ENCODE data around the gene HNF4A.
A peak's percentile ranks its signal among the peaks of the same experiment; 100 is the strongest.
"Not testable (repeated sequence)": the region's sequence is repeated elsewhere in the genome, so short reads cannot be mapped to it uniquely, and the experiment has no call there.

Gene HNF4A

DNA sequence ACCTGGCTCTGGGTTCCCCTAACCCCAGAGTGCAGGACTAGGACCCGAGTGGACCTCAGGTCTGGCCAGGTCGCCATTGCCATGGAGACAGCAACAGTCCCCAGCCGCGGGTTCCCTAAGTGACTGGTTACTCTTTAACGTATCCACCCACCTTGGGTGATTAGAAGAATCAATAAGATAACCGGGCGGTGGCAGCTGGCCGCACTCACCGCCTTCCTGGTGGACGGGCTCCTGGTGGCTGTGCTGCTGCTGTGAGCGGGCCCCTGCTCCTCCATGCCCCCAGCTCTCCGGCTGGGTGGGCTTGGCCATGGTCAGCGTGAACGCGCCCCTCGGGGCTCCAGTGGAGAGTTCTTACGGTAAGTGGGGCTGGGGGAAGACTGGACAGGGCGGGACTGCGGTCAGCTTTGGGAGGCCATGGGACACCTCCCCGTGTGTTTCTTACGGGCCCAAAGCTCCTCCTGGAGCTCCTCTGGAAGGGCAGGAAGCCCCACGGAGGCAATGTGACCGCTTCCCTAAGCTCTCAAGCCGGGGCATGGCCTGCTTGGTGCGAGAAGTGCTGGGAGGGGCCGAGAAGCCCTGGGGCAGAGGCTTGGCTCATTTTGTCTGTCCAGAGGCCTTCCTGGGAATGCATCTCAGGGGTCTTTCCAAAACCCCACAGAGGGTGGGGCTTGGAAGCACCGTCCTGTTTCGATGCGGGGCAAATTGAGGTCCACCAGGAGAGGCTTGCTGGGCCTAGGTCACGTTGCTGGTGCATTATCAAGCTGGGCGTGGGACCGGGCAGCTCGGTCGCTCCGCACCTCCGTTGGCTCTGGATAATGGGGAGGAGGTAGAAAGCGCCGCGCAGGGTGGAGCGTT, at the start of gene HNF4A:
TSS of gene HNF4A (plus strand) at position 202 of the 855 bp plus-strand sequence. CDS start at position 308, 106 bp downstream.
- no peak for DNase-seq

- no peak for DNase-seq
These were observed 48.6 kb upstream of the HNF4A start for GRCh38 chr20:44306927-44307326.

- no peak for DNase-seq
These were observed 45.5 kb upstream of the HNF4A start for GRCh38 chr20:44309763-44310663.

DNA sequence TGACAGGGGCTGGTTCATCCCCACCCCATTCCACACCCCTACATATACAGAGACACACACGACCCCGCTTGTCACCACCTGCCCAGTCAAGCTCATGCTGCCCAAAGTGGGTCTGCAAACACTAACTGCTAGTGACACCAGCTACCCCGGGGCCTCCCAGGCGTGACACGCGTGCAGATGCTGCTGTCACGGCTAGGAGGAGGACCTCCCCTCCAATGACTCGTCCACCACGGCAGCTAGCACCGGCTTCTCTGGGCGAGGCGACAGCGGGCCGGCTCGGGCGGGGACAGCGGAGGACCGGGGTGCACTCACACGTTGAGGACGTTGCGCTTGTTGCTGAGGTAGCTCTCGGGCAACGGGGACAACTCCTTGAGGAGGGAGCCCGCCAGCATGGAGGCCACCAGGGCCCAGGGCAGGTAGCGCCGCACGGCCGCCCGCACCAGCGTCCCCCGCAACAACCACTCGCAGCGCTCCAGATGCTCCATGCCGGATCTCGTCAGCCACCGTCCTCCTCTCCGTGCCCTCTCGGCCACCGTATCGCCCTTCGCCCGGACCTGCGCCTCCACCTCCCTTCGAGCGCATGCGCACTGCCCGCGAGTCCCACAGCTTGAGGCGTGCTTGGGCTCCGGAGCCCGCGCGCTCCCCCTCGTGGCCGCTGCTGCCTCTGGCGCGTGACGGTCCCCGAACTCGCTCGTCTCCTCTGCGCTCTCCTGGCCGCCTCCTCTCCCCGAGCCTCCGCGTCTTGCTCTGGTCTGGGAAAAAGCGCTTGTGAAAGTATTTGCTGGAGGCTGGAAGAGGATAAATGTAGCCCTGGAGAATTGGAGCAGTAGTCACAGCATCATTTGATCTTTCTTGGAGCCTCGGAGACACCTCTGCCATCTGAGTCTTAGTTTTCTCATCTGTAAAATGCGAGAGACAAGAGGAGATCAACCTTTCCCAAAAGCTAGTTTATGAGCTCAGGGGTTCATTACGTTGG, 44.5 kb upstream of the HNF4A start, which contains the start of gene FITM2:
TSS of gene FITM2 (minus strand) at position 539 of the 976 bp plus-strand sequence. CDS start at position 485, 54 bp downstream.
- peak; percentile 77 for DNase-seq

- no peak for DNase-seq
These were observed 40.6 kb upstream of the HNF4A start for GRCh38 chr20:44314870-44315269.

DNA sequence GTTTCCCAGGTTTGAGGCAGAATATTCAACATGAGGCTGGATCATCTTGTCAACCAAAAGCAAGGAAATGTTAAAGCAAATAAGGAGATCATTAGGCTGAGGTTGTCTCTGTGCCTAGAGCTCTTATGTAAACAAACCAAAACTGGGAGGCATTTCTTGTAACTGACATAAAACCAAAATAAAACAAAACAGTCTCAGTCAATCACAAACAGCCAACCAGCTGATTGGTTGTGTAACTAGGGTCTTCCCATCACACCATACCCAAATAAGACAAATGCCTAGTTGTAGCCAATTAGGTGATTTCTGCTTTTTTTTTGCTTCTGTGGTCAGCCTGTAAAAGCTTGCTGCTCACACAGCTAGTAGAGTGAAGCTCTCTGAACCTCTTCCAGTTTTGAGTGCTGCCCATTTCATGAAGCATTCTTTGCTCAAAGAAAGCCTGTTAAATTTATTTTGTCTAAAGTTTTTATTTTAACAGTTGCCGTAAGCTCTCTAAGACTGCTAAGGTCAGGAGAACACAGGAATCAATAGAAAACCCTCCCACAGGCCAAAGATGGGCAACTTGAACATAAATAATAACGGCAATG, 35.6 kb upstream of the HNF4A start:
- DNase-seq, result no peak

DNA sequence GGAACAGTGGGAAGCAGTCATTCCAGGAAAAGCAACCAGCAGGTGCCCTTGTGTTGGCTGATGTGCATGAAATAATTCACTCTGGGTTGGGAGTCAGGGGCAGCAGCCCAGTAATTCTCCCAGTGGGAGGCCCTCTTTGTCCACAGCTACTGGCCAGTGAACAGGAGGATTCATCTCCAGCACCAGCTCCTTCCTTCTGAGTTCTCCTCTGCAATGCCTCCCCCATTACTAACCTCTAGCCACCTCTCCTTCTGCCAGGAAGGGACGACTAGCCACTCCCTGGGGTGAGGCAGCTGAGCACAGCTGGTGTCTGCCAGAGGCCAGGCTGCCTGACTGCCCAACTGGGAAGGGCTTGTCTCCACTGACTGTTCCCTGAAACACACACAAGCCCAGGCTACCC, 31.2 kb upstream of the HNF4A start:
- no peak for DNase-seq

- no peak for DNase-seq
These were observed 28.9 kb upstream of the HNF4A start for GRCh38 chr20:44326391-44327159.

DNA sequence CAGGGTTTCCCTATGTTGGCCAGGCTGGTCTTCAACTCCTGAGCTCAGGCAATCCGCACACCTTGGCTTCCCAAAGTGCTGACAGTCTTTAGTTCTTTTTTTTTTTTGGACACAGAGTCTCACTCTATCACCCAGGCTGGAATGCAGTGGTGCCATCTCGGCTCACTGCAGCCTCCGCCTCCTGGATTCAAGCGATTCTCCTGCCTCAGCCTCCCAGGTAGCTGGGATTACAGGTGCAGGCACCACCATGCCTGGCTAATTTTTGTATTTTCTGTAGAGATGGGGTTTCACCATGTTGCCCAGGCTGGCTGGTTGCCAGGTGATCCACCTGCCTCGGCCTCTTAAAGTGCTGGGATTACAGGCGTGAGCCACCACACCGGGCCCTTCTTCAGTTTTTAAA, 27.8 kb upstream of the HNF4A start:
- not testable (repeated sequence) for DNase-seq

GRCh38 chr20:44328428-44328827, 27.1 kb upstream of the HNF4A start:
- DNase-seq, result no peak

DNA sequence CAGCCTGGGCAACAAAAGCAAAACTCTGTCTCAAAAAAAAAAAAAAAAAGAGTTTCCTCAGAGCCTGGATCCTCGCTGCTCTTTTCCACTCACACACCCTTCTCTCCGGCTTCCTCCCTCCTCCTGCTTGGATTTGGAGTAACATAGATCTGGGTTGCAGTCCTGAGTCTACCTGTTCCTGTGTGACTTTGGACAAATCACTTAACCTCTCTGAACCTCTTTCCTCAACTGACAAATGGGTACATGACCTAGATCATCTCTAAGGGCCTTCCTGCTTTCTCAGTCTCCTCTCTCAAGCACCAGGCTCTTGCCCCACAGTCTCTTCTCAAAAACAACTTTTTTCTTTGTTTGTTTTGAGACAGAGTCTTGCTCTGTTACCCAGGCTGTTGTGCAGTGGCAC, 24.3 kb upstream of the HNF4A start:
- DNase-seq, result no peak

- DNase-seq, result no peak
These were observed 21.2 kb upstream of the HNF4A start for GRCh38 chr20:44334306-44334705.

GRCh38 chr20:44334709-44335108, 20.8 kb upstream of the HNF4A start:
- no peak for DNase-seq

DNA sequence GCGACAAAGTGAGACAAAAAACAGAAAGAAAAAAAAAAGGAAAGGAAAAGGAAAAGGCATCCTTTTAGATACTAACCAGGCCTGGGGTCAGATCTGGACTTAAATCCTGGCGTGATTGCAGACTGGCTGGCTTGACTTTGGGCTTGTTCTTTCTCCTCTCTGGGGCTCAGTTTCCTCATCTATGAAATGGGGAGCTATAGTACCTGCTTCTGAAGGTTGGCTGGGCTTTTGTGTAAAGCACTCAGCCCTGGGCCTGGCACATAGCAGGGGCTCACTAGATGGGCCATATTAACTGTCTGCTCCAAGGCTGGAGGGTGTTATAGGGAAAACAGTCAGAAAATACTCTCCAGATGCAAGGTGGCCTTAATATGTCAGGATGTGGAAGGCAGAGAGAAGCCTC, 19.8 kb upstream of the HNF4A start:
- no peak for DNase-seq

DNA sequence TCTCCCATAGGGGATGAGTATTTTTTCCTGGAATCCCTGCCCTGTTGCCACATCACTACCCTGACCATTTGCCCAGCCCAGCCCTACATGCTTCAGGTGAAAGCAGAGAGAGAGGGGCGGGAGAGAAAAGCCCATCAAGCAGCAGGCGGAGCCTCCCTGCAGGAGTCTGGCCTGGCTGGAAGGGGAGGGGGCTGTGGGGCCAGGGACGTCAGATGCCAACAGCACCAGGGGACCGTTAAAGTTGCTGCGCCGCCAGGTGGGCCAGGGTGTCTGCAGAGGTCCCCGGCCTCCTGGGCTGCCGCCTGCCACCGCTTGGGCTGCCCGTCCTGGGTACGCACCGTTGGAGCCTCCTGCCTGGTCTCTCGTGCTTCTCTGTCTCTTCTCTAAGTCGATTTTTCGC, 19.4 kb upstream of the HNF4A start:
- DNase-seq, result no peak

DNA sequence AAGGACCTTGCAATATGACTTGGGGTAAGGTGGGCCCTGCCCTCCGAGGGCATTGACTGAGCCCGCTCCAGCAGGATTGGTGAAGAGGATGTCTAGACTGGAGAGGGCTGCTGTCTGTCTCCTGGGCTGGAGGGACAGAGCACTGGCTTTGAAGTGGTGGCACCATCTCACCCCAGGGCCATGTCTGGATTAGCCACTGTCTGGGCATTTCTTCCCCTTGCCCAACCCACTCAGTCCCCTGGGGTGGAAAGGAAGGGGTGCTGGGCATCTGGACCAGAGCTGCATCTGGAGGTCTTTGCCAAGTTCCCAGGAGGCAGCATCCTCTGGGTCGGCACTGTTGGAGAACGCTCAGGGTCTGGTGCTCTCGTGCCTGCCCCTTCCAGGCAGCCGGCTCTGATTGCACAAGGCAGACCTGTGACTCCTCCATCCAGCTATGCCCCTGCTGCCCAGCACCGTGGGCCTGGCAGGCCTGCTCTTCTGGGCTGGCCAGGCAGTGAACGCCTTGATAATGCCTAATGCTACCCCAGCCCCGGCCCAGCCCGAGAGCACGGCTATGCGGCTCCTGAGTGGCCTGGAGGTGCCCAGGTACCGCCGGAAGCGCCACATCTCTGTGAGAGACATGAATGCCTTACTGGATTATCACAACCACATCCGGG, 18.6 kb upstream of the HNF4A start, which contains the start of gene R3HDML:
TSS of gene R3HDML (plus strand) at position 319 of the 656 bp plus-strand sequence. CDS start at position 434, 115 bp downstream.
- no peak for DNase-seq

DNA sequence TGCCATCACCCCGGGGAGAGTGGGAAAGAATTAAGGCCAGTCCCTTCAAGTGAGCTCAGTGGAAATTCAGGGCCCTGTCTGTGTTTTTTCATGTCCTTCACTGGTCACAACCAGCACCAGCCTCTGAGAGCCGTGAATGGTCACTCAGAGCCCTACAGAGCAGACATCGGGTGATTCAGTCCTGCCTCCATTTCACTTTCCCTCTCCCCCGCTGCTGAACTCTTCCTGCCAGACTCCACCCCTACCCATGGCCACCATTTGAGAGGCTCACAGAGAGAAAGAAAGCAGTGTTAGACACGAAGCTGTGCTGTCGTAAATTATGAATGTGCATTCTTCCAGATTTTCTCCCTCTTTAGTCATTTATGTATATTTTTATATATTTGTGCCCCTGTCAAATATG, 13.3 kb upstream of the HNF4A start:
- DNase-seq, result no peak

- no peak for DNase-seq
These were observed 12.3 kb upstream of the HNF4A start for GRCh38 chr20:44343162-44343675.

DNA sequence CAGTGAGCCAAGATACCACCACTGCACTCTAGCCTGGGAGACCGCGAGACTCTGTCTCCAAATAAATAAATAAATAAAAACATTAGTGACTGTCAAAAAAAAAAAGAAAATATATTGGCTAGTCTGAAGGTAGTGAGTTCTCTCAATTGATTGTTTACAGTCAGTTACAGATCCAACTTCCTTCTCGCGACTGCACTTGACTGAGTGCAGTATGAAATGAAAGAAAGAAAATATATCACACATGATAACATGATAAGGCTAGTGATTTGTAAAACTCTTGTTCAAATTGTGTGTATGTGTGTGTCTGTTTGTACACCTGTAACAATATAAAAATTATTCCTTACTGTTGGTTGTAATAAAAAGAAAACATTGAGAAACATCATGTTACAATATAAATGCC, 10.8 kb upstream of the HNF4A start:
- no peak for DNase-seq

DNA sequence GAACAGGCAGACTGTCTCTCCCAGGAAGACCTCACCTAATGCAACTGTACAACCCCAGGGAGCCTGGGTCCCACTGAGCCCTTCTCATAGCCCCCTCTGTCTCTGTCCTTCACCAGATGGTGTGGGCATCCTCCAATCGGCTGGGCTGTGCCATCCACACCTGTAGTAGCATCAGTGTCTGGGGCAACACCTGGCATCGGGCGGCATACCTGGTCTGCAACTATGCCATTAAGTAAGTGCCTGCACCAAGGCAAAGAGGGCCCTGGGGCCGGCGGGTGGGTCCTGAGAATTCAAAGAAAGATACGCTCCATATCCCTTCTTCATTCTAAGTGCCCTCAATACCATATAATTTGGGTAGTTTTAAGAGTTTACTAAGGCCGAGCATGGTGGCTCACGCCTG, 10.4 kb upstream of the HNF4A start:
- no peak for DNase-seq
